Hepatocyte (in vitro differentiated cells): ENCODE data around the gene ZNF565.

Experiments
- CTCF ChIP-seq: fragments of 200-600 bp; sonication (generic); IDR thresholded peaks from 2 replicates; pipeline ENCODE4 v1.5.1; 2016; ENCODE audit warnings: antibody characterized with exemption, mild to moderate bottlenecking; ENCODE audit not compliant: poor library complexity
- EZH2 ChIP-seq: fragments of 200-600 bp; sonication (generic); IDR thresholded peaks from 2 replicates; pipeline ENCODE4 v1.6.1; 2016; ENCODE audit warnings: antibody characterized with exemption, mild to moderate bottlenecking, borderline replicate concordance
- EZH2phosphoT487 ChIP-seq: fragments of 200-600 bp; sonication (generic); IDR thresholded peaks from one replicate; pipeline ENCODE4 v1.6.1; 2018; ENCODE audit warnings: antibody characterized with exemption, mild to moderate bottlenecking, low read depth, moderate library complexity; ENCODE audit not compliant: unreplicated experiment, severe bottlenecking

- TF ChIP-seq CTCF (no peak), EZH2 (no peak), EZH2phosphoT487 (no peak)
These were observed 11.2 kb downstream of the ZNF565 start for GRCh38 chr19:36203293-36203692.
